ENCODE results near the gene BANP.

DNA sequence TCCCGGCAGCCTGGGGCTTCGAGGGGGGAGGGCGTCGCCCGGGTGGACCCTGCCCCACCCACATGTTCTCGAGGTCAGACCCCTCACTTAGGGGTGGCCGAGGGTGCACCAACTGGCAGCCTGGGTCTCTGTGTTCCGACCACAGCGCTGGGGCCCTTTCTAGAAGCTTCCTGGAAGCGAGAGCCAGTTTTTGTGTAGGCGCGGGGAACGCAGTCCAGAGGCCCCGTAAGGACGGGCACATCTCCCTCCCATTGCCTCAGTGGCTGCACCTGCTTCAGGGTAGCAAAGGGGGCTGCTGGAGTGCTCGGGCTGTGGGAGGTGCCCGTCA, 148.3 kb downstream of the BANP start:
- TF ChIP-seq, protein P1, sequence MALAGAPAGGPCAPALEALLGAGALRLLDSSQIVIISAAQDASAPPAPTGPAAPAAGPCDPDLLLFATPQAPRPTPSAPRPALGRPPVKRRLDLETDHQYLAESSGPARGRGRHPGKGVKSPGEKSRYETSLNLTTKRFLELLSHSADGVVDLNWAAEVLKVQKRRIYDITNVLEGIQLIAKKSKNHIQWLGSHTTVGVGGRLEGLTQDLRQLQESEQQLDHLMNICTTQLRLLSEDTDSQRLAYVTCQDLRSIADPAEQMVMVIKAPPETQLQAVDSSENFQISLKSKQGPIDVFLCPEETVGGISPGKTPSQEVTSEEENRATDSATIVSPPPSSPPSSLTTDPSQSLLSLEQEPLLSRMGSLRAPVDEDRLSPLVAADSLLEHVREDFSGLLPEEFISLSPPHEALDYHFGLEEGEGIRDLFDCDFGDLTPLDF (CRISPR knock-in tag; IDR thresholded peaks at IDR 0.05), result no peak
- TF ChIP-seq, protein P2, sequence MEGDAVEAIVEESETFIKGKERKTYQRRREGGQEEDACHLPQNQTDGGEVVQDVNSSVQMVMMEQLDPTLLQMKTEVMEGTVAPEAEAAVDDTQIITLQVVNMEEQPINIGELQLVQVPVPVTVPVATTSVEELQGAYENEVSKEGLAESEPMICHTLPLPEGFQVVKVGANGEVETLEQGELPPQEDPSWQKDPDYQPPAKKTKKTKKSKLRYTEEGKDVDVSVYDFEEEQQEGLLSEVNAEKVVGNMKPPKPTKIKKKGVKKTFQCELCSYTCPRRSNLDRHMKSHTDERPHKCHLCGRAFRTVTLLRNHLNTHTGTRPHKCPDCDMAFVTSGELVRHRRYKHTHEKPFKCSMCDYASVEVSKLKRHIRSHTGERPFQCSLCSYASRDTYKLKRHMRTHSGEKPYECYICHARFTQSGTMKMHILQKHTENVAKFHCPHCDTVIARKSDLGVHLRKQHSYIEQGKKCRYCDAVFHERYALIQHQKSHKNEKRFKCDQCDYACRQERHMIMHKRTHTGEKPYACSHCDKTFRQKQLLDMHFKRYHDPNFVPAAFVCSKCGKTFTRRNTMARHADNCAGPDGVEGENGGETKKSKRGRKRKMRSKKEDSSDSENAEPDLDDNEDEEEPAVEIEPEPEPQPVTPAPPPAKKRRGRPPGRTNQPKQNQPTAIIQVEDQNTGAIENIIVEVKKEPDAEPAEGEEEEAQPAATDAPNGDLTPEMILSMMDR (IDR thresholded peaks at IDR 0.05), result no peak
- TF ChIP-seq ETV6 (CRISPR knock-in tag; IDR thresholded peaks at IDR 0.05), result no peak
- TF ChIP-seq IRF2 (CRISPR knock-in tag; IDR thresholded peaks at IDR 0.05; ENCODE audit: borderline replicate concordance, low read depth), result no peak
- TF ChIP-seq, protein P3, sequence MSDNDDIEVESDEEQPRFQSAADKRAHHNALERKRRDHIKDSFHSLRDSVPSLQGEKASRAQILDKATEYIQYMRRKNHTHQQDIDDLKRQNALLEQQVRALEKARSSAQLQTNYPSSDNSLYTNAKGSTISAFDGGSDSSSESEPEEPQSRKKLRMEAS (CRISPR knock-in tag; IDR thresholded peaks at IDR 0.05), result no peak
- TF ChIP-seq, protein P4, sequence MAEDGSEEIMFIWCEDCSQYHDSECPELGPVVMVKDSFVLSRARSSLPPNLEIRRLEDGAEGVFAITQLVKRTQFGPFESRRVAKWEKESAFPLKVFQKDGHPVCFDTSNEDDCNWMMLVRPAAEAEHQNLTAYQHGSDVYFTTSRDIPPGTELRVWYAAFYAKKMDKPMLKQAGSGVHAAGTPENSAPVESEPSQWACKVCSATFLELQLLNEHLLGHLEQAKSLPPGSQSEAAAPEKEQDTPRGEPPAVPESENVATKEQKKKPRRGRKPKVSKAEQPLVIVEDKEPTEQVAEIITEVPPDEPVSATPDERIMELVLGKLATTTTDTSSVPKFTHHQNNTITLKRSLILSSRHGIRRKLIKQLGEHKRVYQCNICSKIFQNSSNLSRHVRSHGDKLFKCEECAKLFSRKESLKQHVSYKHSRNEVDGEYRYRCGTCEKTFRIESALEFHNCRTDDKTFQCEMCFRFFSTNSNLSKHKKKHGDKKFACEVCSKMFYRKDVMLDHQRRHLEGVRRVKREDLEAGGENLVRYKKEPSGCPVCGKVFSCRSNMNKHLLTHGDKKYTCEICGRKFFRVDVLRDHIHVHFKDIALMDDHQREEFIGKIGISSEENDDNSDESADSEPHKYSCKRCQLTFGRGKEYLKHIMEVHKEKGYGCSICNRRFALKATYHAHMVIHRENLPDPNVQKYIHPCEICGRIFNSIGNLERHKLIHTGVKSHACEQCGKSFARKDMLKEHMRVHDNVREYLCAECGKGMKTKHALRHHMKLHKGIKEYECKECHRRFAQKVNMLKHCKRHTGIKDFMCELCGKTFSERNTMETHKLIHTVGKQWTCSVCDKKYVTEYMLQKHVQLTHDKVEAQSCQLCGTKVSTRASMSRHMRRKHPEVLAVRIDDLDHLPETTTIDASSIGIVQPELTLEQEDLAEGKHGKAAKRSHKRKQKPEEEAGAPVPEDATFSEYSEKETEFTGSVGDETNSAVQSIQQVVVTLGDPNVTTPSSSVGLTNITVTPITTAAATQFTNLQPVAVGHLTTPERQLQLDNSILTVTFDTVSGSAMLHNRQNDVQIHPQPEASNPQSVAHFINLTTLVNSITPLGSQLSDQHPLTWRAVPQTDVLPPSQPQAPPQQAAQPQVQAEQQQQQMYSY (CRISPR knock-in tag; IDR thresholded peaks at IDR 0.05), result no peak
- TF ChIP-seq ESRRA (CRISPR knock-in tag; IDR thresholded peaks at IDR 0.05; ENCODE audit: borderline replicate concordance), result no peak
- TF ChIP-seq, protein P5, sequence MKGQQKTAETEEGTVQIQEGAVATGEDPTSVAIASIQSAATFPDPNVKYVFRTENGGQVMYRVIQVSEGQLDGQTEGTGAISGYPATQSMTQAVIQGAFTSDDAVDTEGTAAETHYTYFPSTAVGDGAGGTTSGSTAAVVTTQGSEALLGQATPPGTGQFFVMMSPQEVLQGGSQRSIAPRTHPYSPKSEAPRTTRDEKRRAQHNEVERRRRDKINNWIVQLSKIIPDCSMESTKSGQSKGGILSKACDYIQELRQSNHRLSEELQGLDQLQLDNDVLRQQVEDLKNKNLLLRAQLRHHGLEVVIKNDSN (CRISPR knock-in tag; IDR thresholded peaks at IDR 0.05), result no peak
- TF ChIP-seq, protein P6, sequence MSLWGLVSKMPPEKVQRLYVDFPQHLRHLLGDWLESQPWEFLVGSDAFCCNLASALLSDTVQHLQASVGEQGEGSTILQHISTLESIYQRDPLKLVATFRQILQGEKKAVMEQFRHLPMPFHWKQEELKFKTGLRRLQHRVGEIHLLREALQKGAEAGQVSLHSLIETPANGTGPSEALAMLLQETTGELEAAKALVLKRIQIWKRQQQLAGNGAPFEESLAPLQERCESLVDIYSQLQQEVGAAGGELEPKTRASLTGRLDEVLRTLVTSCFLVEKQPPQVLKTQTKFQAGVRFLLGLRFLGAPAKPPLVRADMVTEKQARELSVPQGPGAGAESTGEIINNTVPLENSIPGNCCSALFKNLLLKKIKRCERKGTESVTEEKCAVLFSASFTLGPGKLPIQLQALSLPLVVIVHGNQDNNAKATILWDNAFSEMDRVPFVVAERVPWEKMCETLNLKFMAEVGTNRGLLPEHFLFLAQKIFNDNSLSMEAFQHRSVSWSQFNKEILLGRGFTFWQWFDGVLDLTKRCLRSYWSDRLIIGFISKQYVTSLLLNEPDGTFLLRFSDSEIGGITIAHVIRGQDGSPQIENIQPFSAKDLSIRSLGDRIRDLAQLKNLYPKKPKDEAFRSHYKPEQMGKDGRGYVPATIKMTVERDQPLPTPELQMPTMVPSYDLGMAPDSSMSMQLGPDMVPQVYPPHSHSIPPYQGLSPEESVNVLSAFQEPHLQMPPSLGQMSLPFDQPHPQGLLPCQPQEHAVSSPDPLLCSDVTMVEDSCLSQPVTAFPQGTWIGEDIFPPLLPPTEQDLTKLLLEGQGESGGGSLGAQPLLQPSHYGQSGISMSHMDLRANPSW (CRISPR knock-in tag; conservative IDR thresholded peaks at IDR 0.05; ENCODE audit: low read depth), result no peak
- TF ChIP-seq ZNF121 (CRISPR knock-in tag; IDR thresholded peaks at IDR 0.05), result no peak
- TF ChIP-seq, protein P7, sequence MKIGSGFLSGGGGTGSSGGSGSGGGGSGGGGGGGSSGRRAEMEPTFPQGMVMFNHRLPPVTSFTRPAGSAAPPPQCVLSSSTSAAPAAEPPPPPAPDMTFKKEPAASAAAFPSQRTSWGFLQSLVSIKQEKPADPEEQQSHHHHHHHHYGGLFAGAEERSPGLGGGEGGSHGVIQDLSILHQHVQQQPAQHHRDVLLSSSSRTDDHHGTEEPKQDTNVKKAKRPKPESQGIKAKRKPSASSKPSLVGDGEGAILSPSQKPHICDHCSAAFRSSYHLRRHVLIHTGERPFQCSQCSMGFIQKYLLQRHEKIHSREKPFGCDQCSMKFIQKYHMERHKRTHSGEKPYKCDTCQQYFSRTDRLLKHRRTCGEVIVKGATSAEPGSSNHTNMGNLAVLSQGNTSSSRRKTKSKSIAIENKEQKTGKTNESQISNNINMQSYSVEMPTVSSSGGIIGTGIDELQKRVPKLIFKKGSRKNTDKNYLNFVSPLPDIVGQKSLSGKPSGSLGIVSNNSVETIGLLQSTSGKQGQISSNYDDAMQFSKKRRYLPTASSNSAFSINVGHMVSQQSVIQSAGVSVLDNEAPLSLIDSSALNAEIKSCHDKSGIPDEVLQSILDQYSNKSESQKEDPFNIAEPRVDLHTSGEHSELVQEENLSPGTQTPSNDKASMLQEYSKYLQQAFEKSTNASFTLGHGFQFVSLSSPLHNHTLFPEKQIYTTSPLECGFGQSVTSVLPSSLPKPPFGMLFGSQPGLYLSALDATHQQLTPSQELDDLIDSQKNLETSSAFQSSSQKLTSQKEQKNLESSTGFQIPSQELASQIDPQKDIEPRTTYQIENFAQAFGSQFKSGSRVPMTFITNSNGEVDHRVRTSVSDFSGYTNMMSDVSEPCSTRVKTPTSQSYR (CRISPR knock-in tag; IDR thresholded peaks at IDR 0.05), result no peak
- TF ChIP-seq NFE2L1 (CRISPR knock-in tag; IDR thresholded peaks at IDR 0.05), result no peak
- no peak for TF ChIP-seq ZNF263 (CRISPR knock-in tag; IDR thresholded peaks at IDR 0.05; ENCODE audit: low read depth)

All from WTC11 (cell line).